ENCODE measurements around the gene MID2. TPM values are rescaled to one million over a fixed set of nuclear protein-coding genes. Genes with fewer than 3 reads are reported as not detected.

MID2 gene
- total and polyA plus RNA-seq, 2 donors from 2014 or later = 2.7 to 16.5 TPM

DNA sequence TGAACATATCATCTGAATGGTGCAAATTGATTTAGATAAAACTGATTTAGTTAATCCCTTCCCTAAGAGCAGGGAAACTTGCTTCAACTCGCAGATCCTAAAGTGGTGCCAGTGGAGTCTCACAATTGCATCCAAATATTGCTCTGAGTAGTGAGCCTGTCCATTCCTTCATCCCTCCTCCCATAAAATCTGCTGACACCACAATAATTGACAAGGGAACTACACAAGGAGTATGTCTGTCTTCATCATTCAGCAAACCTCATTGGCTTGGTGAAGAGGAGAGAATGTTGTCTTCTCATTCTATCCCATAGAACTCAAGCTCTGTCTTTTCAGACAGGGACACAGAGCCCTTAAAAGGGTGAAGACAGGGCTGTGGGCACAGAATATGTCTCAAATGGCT, 4.2 kb downstream of the MID2 start:
- Histone ChIP-seq H3K27ac (ENCODE audit: low read depth in 2 of 2, low read length in 2 of 2) (no peak overlapping the region), H3K9me3 (ENCODE audit: control insufficient read depth in 2 of 3, insufficient read depth in 1 of 3, low read length in 3 of 3) (no peaks in the 10 kb centered on the region), H3K9ac (ENCODE audit: low read length in 3 of 3) (no peak overlapping the region), H3K4me3 (ENCODE audit: low read length in 3 of 3) (no peak overlapping the region), H3K36me3 (ENCODE audit: control insufficient read depth in 2 of 3, insufficient read depth in 3 of 3, low read length in 3 of 3) (no peaks in the 10 kb centered on the region), H3K27me3 (ENCODE audit: control insufficient read depth, insufficient read depth, low read length) (no peaks in the 10 kb centered on the region), H3K4me1 (ENCODE audit: control insufficient read depth in 2 of 3, insufficient read depth in 2 of 3, low read depth in 1 of 3, low read length in 3 of 3) (peaks cover 0 to 5% (median 0%) of the 10 kb centered on the region in 3 donors)
- intact Hi-C loops (cut with DNase I) = no loop called here
- FAIRE-seq (no peak), DNase-seq (no peak)
- TF ChIP-seq, protein P1, sequence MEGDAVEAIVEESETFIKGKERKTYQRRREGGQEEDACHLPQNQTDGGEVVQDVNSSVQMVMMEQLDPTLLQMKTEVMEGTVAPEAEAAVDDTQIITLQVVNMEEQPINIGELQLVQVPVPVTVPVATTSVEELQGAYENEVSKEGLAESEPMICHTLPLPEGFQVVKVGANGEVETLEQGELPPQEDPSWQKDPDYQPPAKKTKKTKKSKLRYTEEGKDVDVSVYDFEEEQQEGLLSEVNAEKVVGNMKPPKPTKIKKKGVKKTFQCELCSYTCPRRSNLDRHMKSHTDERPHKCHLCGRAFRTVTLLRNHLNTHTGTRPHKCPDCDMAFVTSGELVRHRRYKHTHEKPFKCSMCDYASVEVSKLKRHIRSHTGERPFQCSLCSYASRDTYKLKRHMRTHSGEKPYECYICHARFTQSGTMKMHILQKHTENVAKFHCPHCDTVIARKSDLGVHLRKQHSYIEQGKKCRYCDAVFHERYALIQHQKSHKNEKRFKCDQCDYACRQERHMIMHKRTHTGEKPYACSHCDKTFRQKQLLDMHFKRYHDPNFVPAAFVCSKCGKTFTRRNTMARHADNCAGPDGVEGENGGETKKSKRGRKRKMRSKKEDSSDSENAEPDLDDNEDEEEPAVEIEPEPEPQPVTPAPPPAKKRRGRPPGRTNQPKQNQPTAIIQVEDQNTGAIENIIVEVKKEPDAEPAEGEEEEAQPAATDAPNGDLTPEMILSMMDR (IDR thresholded peaks at IDR 0.05; ENCODE audit: borderline replicate concordance, extremely low read depth, insufficient read depth) = no peak

DNA sequence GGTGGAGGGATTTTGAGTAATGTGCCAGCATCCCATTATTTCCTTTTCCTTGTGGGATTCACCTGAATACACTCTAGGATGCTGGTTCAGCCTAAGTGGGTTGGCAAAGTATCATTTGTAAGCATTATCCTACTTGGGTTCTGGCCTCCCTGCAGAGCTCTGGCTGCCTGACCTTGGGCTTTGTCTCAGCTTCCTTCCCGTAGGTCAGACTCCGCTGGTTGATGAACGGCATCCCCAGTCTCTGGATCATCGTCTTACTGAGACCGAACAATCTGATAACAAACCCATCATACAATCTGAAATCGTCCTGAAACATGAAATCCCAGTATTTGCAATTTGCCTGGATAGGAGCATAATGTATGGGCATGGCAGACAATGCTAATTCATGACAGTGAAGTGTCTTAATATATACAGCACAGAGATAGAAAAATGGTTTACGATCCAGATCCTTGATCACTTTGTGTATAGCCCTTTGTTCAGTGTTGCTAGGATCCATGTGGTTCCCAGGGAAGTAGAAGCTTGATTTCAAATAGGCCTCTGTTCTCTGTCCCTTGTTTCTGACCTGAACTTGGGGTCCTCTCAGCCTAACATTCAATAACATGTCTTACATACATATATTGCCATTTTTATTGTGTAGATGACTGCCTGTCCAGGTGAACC, 5.5 kb downstream of the MID2 start:
- no peak overlapping the region for H3K9ac ChIP-seq (ENCODE audit: low read length in 3 of 3)
- DNase-seq (no peak), FAIRE-seq (no peak)
- TF ChIP-seq, protein P1 (IDR thresholded peaks at IDR 0.05; ENCODE audit: borderline replicate concordance, extremely low read depth, insufficient read depth) = no peak
- H3K4me3 ChIP-seq (ENCODE audit: low read length in 3 of 3) = no peak overlapping the region
- no peak overlapping the region for H3K27ac ChIP-seq (ENCODE audit: low read depth in 2 of 2, low read length in 2 of 2)
- H3K9me3 ChIP-seq (ENCODE audit: control insufficient read depth in 2 of 3, insufficient read depth in 1 of 3, low read length in 3 of 3) = no peaks in the 10 kb centered on the region
- no peaks in the 10 kb centered on the region for H3K27me3 ChIP-seq (ENCODE audit: control insufficient read depth, insufficient read depth, low read length)
- peaks cover 0 to 5% (median 0%) of the 10 kb centered on the region in 3 donors for H3K4me1 ChIP-seq (ENCODE audit: control insufficient read depth in 2 of 3, insufficient read depth in 2 of 3, low read depth in 1 of 3, low read length in 3 of 3)
- intact Hi-C loops (cut with DNase I) = no loop called here
- no peaks in the 10 kb centered on the region for H3K36me3 ChIP-seq (ENCODE audit: control insufficient read depth in 2 of 3, insufficient read depth in 3 of 3, low read length in 3 of 3)

DNA sequence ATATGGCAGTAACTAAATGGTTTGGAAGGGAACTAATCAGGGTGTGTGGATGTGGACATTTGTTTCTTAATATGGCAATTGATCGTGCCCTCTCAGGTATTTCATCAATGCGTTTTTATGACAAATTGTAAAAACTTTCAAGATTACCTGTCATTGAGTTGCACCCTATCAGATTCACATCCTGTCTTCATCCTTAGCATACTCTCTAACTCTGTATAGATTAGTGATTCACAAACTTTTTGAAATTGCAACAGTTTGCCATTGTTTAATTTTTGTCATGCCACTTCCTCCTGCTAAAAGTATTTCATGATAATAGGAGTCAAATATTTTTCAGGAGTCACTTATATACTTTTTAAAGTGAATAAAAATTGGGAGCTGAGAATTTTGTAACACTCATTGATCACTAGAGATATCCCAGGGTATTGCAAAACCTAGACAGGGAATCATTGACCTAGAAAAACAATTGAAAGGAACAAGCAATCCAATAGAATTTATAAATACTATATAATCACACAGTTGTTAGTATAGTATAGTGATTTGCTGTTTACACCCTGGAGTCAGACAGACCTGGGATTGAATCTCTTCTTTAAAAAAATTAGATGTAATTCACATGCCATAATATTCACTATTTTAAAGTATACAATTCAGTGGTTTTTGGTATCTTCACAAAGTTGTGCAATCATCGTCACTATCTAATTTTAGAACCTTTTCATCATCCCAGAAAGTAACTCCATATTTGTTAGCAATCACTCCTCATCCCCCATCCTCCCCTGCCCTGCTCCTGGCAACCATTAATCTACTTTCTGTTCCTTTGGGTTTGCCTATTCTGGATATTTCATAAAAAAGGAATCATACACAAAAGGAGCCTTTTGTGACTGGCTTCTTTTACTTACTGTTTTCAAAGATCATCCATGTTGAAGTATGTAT, 8.9 kb downstream of the MID2 start:
- H3K27ac ChIP-seq (ENCODE audit: low read depth in 2 of 2, low read length in 2 of 2) = no peak overlapping the region
- no peaks in the 10 kb centered on the region for H3K9me3 ChIP-seq (ENCODE audit: control insufficient read depth in 2 of 3, insufficient read depth in 1 of 3, low read length in 3 of 3)
- no peaks in the 10 kb centered on the region for H3K4me1 ChIP-seq (ENCODE audit: control insufficient read depth in 2 of 3, insufficient read depth in 2 of 3, low read depth in 1 of 3, low read length in 3 of 3)
- no peak for DNase-seq
- TF ChIP-seq, protein P1 (IDR thresholded peaks at IDR 0.05; ENCODE audit: borderline replicate concordance, extremely low read depth, insufficient read depth) = no peak
- intact Hi-C loops (cut with DNase I) = no loop called here
- H3K9ac ChIP-seq (ENCODE audit: low read length in 3 of 3) = no peak overlapping the region
- H3K4me3 ChIP-seq (ENCODE audit: low read length in 3 of 3) = no peak overlapping the region
- FAIRE-seq = peak; percentile 70
- peaks cover 2% of the 10 kb centered on the region for H3K27me3 ChIP-seq (ENCODE audit: control insufficient read depth, insufficient read depth, low read length)
- no peaks in the 10 kb centered on the region for H3K36me3 ChIP-seq (ENCODE audit: control insufficient read depth in 2 of 3, insufficient read depth in 3 of 3, low read length in 3 of 3)

All from kidney (tissue), 14 donors.